NCI-H510A treated with DMSO at 0.1 percent for 48 hours (cell line): Measurements from ENCODE around the gene RAD9A.
"Not testable (repeated sequence)": the region's sequence is repeated elsewhere in the genome, so short reads cannot be mapped to it uniquely, and the experiment has no call there.

Experiments
- DNase-seq: peaks from one replicate; lab custom pipeline; 2025; lab: John Stamatoyannopoulos, UW

RAD9A gene

GRCh38 chr11:67410984-67411784, 19.4 kb downstream of the RAD9A start:
- no peak for DNase-seq

DNA sequence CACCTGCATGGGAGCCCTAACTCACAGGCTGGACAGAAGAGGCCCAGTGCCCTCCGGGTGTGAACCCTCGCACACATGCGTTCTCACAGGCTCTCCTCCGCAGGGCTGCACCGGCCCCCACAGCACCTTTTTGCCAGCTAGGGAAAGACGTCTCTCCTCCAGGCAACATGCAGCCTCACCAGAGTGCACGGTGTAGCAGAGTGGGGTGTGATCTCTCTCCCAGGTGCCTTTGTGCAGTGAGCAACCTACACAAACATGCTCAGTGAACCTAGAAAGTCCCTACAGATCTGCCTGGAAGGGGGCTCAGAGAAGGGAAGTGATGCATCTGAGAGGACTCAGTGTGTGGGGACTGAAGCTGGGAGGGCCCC, 20.0 kb downstream of the RAD9A start:
- DNase-seq = no peak

DNA sequence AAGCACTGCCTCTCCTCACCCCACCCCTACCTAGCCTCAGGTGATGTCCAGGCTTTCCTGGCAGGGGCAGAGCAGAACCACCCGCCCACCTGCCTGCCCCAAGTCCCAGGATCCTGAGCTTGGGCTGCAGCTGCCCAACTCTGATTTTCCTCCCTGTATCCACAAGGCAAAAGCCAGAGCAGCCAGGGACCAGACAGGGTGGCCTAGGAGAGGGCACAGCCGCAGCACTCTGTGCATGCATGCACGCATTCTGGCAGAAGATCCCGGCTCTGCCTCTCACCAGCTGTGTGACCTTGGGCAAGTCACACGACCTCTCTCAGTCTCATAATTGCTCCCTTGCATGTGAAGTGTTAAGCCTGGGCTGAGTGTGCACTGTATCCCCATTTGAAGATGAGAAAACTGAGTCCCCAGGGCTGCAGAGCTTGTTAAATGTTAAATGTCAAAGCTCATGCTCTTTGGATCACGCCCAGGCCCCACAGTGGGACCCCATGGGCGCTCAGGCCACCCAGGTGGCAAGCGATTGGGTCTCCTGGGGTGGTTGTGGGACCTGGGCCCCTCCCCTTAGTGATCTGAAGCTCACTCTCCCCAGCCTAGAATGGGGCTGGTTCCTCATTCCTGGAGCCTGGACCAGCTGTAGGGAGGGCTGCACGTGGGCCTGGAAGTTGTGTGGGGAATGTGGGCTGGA, 20.9 kb downstream of the RAD9A start:
- no peak for DNase-seq

- DNase-seq = no peak
Observed at GRCh38 chr11:67413266-67413849, 21.6 kb downstream of the RAD9A start.

DNA sequence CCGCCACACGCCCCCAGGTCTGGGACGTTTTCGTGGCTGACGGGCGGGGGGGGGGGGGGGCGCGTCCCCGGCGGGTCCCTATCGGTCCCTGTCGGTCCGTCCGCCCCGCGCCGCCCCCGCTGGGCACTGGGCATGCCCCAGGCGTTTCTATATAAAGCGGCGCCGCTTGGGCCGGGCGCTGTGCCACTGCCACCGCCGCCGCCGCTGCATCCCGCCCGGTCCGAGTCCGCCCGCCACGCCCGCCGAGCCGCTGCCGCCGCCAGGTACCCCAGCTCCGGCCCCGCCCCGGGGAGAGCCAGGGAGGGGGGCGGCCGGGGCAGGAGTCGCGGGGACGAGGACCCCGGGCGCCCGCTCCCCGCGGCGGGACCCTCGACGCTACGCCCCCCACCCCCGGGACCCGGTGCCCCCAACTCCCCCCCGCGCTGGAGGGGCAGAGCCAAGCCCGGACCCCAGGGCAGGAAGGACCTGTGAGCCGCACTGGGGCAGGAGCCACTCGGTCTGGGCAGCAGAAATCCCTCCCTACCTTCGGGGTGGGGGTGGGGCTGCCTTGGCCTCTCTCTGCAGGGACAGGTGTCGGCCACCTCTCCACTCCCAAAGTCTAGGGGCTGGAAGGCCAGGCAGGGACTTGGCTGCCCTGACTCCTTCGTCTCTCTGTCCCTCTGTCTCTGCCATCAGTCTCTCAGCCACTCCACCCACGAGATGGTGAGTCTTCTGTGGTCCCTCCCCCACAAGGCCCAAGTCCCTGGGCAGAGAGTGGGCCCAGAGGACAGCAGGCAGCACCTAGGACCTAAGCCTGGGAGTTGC, 23.9 kb downstream of the RAD9A start, which contains the start of gene CARNS1:
Gene CARNS1, plus strand, starts transcription at position 178 of the 804 bp plus-strand sequence. Its CDS starts 522 bp downstream, at position 700.
- DNase-seq = peak; percentile 29

DNA sequence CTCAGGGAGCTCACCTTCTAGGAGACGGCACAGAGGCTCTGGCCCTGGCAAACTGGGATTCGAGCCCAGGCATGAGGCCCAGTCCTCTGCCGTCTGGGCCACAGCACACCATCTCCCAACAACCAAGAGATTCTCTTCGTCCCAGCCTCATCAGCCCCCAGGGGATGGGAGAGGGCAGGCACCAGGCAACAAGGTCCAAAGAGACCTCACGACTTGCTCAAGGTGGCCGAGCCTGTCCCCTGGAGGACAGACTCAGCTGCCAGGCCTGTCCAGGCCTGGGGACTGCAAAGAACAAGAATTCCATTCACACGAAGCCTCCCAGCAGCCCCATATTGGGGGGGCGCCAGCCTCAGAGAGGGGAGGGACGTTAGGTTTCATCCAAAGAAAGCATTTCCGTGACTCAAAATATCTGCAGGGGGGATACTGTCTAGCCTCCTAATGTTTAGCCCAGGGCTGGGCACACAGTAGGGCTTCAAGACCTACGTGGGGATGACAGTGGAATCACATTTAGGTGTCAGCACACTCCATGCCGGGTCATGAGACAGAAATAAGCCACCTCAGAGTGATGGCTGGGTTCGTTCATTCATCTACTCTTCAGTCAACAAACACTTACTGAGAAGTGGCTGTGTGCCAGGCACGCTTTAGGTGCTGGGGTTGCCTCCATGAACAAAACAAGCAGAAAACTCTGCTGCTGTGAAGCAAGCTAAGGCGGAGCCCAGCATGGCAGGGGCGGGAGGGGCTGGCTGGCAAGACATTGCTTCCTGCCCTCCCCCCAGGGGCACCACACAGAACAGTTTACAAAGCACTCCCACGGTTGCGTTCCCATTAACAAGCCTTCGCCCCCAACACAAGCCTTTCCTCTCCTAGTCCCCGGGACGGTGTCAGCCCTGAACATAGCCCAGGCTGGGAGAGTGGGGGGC, 24.9 kb downstream of the RAD9A start:
- DNase-seq = peak; percentile 66

DNA sequence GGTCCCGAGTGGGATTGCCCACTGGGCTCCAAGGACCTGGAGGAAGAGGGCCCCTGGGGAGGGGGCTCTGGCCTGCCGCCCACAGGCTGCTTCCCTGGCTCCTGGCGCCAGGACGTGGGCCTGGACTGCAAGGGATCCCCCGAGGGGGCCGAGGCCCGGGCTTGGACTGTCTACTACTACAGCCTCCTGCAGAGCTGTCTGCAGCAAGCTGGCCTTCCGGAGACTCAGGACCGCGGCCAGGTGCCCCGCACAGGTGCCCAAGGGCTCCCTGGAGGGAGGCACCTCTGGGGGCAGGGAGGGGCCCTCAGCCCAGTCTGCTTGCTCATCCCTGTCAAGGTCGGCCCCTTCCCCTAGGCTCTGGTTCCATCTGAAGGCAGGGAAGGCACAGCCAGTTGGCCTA, 25.6 kb downstream of the RAD9A start:
- DNase-seq = no peak

DNA sequence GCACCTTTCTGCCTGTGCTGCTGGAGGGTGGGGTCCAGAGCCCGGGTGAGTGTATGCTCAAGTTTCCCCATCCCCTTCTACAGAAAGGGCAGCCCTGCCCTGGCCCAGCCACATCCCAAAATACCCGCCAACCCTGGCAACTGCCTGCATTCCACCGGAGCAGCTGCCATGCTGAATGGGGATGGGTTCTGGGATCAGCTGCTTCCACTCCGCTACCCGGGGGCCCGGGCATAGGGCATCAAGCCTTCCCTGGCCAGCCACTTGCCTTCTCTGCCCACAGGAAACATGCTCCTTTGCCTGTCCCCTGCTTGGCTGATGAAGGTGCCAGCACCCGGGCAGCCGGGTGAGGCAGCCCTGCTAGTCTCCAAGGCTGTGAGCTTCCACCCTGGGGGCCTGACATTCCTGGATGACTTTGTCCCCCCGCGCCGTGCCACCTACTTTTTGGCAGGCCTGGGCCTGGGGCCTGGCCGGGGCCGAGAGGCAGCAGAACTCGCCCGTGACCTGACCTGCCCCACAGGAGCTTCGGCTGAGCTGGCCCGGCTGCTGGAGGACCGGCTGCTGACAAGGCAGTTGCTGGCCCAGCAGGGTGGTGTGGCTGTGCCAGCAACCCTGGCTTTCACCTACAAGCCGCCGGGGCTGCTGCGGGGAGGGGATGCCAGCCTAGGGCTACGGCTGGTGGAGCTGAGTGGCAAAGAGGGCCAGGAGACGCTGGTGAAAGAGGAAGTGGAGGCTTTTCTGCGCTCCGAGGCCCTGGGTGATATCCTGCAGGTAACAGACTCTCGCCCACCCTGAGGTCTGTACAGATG, 26.9 kb downstream of the RAD9A start:
- DNase-seq = no peak

- no peak for DNase-seq
Observed at GRCh38 chr11:67419325-67420049, 27.7 kb downstream of the RAD9A start.

GRCh38 chr11:67420147-67420645, 28.4 kb downstream of the RAD9A start:
- no peak for DNase-seq

- DNase-seq = peak; percentile 84
Observed at GRCh38 chr11:67420646-67421429, 29.1 kb downstream of the RAD9A start.

DNA sequence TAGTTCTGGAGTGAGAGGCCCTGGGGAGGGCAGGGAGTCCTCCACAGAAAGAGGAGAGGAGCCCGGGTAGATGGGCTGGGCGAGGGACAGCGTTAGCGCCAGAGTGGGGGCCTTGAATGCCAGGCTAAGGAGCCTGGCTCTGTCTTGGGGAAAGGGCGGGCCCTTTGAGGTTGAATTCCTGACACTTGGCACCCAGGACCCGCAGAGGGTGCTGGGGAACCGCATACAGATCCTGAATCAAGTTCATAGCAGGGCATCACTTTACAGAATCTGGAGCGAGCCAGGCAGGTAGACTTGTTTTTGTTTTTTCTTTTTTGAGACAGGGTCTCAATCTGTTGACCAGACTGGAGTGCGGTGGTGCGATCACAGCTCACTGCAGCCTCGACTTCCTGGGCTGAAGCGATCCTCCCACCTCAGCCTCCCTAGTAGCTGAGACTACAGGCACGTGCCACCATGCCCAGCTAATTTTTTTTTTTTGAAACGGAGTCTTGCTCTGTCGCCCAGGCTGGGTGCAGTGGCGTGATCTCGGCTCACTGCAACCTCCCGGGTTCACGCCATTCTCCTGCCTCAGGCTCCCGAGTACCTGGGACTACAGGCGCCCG, 29.7 kb downstream of the RAD9A start:
- no peak for DNase-seq

- DNase-seq = no peak
Observed at GRCh38 chr11:67422891-67423290, 31.1 kb downstream of the RAD9A start.

GRCh38 chr11:67423466-67423865, 31.7 kb downstream of the RAD9A start:
- DNase-seq = no peak

- DNase-seq = no peak
Observed at GRCh38 chr11:67423891-67424613, 32.3 kb downstream of the RAD9A start.

- DNase-seq = not testable (repeated sequence)
Observed at GRCh38 chr11:67427364-67427859, 35.6 kb downstream of the RAD9A start.
